GM12872 (cell line): ENCODE measurements around the gene NMD3.

ENCODE experiments used
- CTCF ChIP-seq: IDR thresholded peaks from 3 replicates; pipeline ENCODE4 v1.5.1; 2011; ENCODE audit warnings: low read depth, mild to moderate bottlenecking, low read length, moderate library complexity; ENCODE audit not compliant: insufficient read depth

NMD3 gene

GRCh38 chr3:161253711-161254110, 32.6 kb downstream of the NMD3 start:
- no peak for TF ChIP-seq CTCF

- TF ChIP-seq CTCF, result no peak
Observed at GRCh38 chr3:161254861-161255260, 33.8 kb downstream of the NMD3 start.

- TF ChIP-seq CTCF, result no peak
Observed at GRCh38 chr3:161263057-161263456, 41.9 kb downstream of the NMD3 start.

GRCh38 chr3:161264852-161265251, 43.7 kb downstream of the NMD3 start:
- no peak for TF ChIP-seq CTCF

GRCh38 chr3:161265916-161266571, 44.9 kb downstream of the NMD3 start:
- TF ChIP-seq CTCF, result no peak

GRCh38 chr3:161266731-161267150, 45.6 kb downstream of the NMD3 start:
- no peak for TF ChIP-seq CTCF

GRCh38 chr3:161267646-161268045, 46.5 kb downstream of the NMD3 start:
- TF ChIP-seq CTCF, result no peak
